H1 (cell line): ENCODE data around the gene KCNQ2. TPM values are rescaled to one million over a fixed set of nuclear protein-coding genes. Genes with fewer than 3 reads are reported as not detected.
A peak's percentile ranks its signal among the peaks of the same experiment; 100 is the strongest.

Source experiments
- CTCF ChIA-PET: fragments of 300-600 bp; sonication (Branson Sonifier 250); formaldehyde crosslinking; loops from one replicate; lab custom pipeline; 2021; ENCODE audit not compliant: partially characterized antibody; lab: Charles Lee
- POLR2A ChIA-PET: fragments of 300-600 bp; sonication (Branson Sonifier 250); formaldehyde crosslinking; loops from one replicate; lab custom pipeline; 2021; ENCODE audit warnings: inconsistent platforms; ENCODE audit not compliant: partially characterized antibody; lab: Charles Lee
- DNase-seq, 2 experiments: peaks; one replicate each; pipeline versions ENCODE4 v3.0.0 to v3.0.0-alpha.2; 2010 to 2022; ENCODE audit warnings: low spot score in 2 of 2, low read depth in 1 of 2, mixed read lengths in 1 of 2
- FAIRE-seq: peaks from 2 replicates; lab custom pipeline; 2011; peaks lifted over from hg19 to GRCh38; lab: Jason Lieb, UNC
- H2AFZ ChIP-seq: 2 replicates; pipeline ENCODE4 v1.8.1; 2012; ENCODE audit warnings: low read length, inconsistent platforms
- H2AK5ac ChIP-seq: 2 replicates; pipeline ENCODE4 v1.6.1; 2013; ENCODE audit warnings: low read depth, low read length
- H2BK120ac ChIP-seq: replicated peaks from 2 replicates; pipeline ENCODE3; 2013; ENCODE audit warnings: low read depth, low read length, inconsistent platforms
- H2BK12ac ChIP-seq: 2 replicates; pipeline ENCODE4 v1.6.1; 2013; ENCODE audit warnings: low read depth, low read length
- H2BK15ac ChIP-seq: 2 replicates; pipeline ENCODE4 v1.6.1; 2013; ENCODE audit warnings: low read length
- H2BK20ac ChIP-seq: 2 replicates; pipeline ENCODE4 v1.6.1; 2013; ENCODE audit warnings: low read length
- H2BK5ac ChIP-seq: 2 replicates; pipeline ENCODE4 v1.6.1; 2013; ENCODE audit warnings: low read depth, low read length
- H3K14ac ChIP-seq: 2 replicates; pipeline ENCODE4 v1.6.1; 2013; ENCODE audit warnings: inconsistent platforms; ENCODE audit not compliant: insufficient read length
- H3K18ac ChIP-seq: 2 replicates; pipeline ENCODE4 v1.6.1; 2013; ENCODE audit warnings: low read length; ENCODE audit errors: extremely low read depth
- H3K23ac ChIP-seq: 2 replicates; pipeline ENCODE4 v1.6.1; 2013; ENCODE audit warnings: inconsistent platforms; ENCODE audit not compliant: insufficient read length
- H3K23me2 ChIP-seq: 2 replicates; pipeline ENCODE4 v1.6.1; 2013; ENCODE audit warnings: low read depth, low read length
- H3K27ac ChIP-seq: 2 replicates; pipeline ENCODE4 v1.6.1; 2011; ENCODE audit warnings: low read depth, low read length, inconsistent platforms
- H3K27me3 ChIP-seq, 4 experiments: replicated peaks in 1 of 4; 1 replicate in 1 of 4; 2 replicates in 3 of 4; pipeline versions ENCODE4 v1.6.1 to v1.8.1; 2011 to 2013; ENCODE audit warnings: low read length in 3 of 4, mild to moderate bottlenecking in 3 of 4, inconsistent platforms in 2 of 4, mixed read lengths in 2 of 4, moderate library complexity in 1 of 4; ENCODE audit not compliant: control insufficient read depth in 3 of 4, insufficient read depth in 3 of 4; ENCODE audit errors: extremely low read depth in 1 of 4
- H3K36me3 ChIP-seq, 4 experiments: 2 replicates each; pipeline versions ENCODE4 v1.6.1 to v1.8.1; 2011 to 2013; ENCODE audit warnings: mild to moderate bottlenecking in 4 of 4, low read length in 3 of 4, moderate library complexity in 2 of 4, control low read depth in 1 of 4, inconsistent platforms in 1 of 4; ENCODE audit not compliant: insufficient read depth in 4 of 4, control insufficient read depth in 2 of 4
- H3K4ac ChIP-seq: replicated peaks from 2 replicates; pipeline ENCODE3; 2013; ENCODE audit warnings: low read length, low read depth, mixed read lengths, inconsistent platforms; ENCODE audit not compliant: insufficient read length
- H3K4me1 ChIP-seq, 4 experiments: replicated peaks in 1 of 4; 1 replicate in 1 of 4; 2 replicates in 3 of 4; pipeline versions ENCODE4 v1.6.1 to v1.8.1; 2011 to 2013; ENCODE audit warnings: low read length in 3 of 4, inconsistent platforms in 2 of 4, mixed read lengths in 1 of 4; ENCODE audit not compliant: insufficient read depth in 4 of 4, control insufficient read depth in 3 of 4
- H3K4me2 ChIP-seq, 2 experiments: 2 replicates each; pipeline versions ENCODE4 v1.6.1 to v1.8.1; 2011 to 2013; ENCODE audit warnings: low read depth in 2 of 2, low read length in 2 of 2, control low read depth in 1 of 2, inconsistent platforms in 1 of 2, mild to moderate bottlenecking in 1 of 2; ENCODE audit not compliant: insufficient read depth in 1 of 2
- H3K4me3 ChIP-seq, 4 experiments: fragments of 200-600, 300-600 bp in 1 of 4; sonication (generic), shearing (Covaris generic), sonication (Bioruptor Twin) in 1 of 4; 2 replicates each; pipeline versions ENCODE4 v1.5.1 to v1.8.1; 2011 to 2016; ENCODE audit warnings: low read length in 4 of 4, low read depth in 3 of 4, control low read depth in 2 of 4, inconsistent platforms in 2 of 4, mild to moderate bottlenecking in 2 of 4, mixed read lengths in 1 of 4, moderate library complexity in 1 of 4; ENCODE audit not compliant: insufficient read depth in 2 of 4; ENCODE audit errors: extremely low read depth in 1 of 4
- H3K56ac ChIP-seq: replicated peaks from 2 replicates; pipeline ENCODE3; 2013; ENCODE audit warnings: low read depth, mild to moderate bottlenecking, mixed read lengths, low read length, inconsistent platforms; ENCODE audit not compliant: insufficient read length
- H3K79me1 ChIP-seq: 2 replicates; pipeline ENCODE4 v1.6.1; 2013; ENCODE audit warnings: low read depth, low read length, control low read depth
- H3K79me2 ChIP-seq, 2 experiments: 2 replicates each; pipeline versions ENCODE4 v1.6.1 to v1.8.1; 2012 to 2013; ENCODE audit warnings: low read length in 2 of 2, mild to moderate bottlenecking in 2 of 2, inconsistent platforms in 1 of 2; ENCODE audit not compliant: insufficient read depth in 2 of 2, control insufficient read depth in 1 of 2
- H3K9ac ChIP-seq, 4 experiments: replicated peaks in 1 of 4; 1 replicate in 1 of 4; 2 replicates in 3 of 4; pipeline versions ENCODE4 v1.6.1 to v1.8.1; 2011 to 2013; ENCODE audit warnings: low read depth in 3 of 4, low read length in 3 of 4, control low read depth in 2 of 4, mild to moderate bottlenecking in 2 of 4, moderate library complexity in 2 of 4, inconsistent platforms in 1 of 4; ENCODE audit errors: extremely low read depth in 1 of 4
- H3K9me3 ChIP-seq, 2 experiments: 2 replicates each; pipeline versions ENCODE4 v1.6.1 to v1.8.1; 2012 to 2013; ENCODE audit warnings: mild to moderate bottlenecking in 2 of 2, moderate library complexity in 2 of 2, control low read depth in 1 of 2, inconsistent platforms in 1 of 2, low read depth in 1 of 2, low read length in 1 of 2, mixed read lengths in 1 of 2; ENCODE audit not compliant: insufficient read depth in 2 of 2
- H4K20me1 ChIP-seq, 2 experiments: replicated peaks in 1 of 2; 2 replicates each; pipeline versions ENCODE3 to v1.8.1; 2011 to 2013; ENCODE audit warnings: inconsistent platforms in 2 of 2, low read length in 2 of 2, mild to moderate bottlenecking in 1 of 2; ENCODE audit not compliant: insufficient read depth in 2 of 2, control insufficient read depth in 1 of 2
- H4K5ac ChIP-seq: 2 replicates; pipeline ENCODE4 v1.6.1; 2013; ENCODE audit warnings: low read length, low read depth, mixed read lengths, inconsistent platforms; ENCODE audit not compliant: insufficient read length
- H4K8ac ChIP-seq: 2 replicates; pipeline ENCODE4 v1.8.0; 2013; ENCODE audit warnings: mild to moderate bottlenecking, moderate library complexity, low read length, inconsistent platforms; ENCODE audit not compliant: insufficient read depth; ENCODE audit errors: extremely low read depth
- H4K91ac ChIP-seq: replicated peaks from 2 replicates; pipeline ENCODE3; 2013; ENCODE audit warnings: low read length, mixed read lengths, inconsistent platforms; ENCODE audit not compliant: insufficient read length
- BACH1 ChIP-seq: IDR thresholded peaks from 2 replicates; pipeline ENCODE4 v1.6.1; 2012; ENCODE audit warnings: low read length, improper control_type of control experiment
- CBX5 ChIP-seq: fragments of 300-800, 300-1000 bp; sonication (generic); IDR thresholded peaks from 2 replicates; pipeline ENCODE4 v1.7.1; 2016; ENCODE audit warnings: antibody characterized with exemption, low read length, low read depth
- CREB1 ChIP-seq: IDR thresholded peaks from 2 replicates; pipeline ENCODE4 v1.6.1; 2012; ENCODE audit warnings: inconsistent platforms
- JUND ChIP-seq: IDR thresholded peaks from 2 replicates; pipeline ENCODE4 v1.6.1; 2011; ENCODE audit warnings: mild to moderate bottlenecking, improper control_type of control experiment, low read length
- PHF8 ChIP-seq: fragments of 200-600 bp; sonication (generic); conservative IDR thresholded peaks from 2 replicates; pipeline ENCODE4 v1.7.1; 2012; ENCODE audit warnings: low read depth, mild to moderate bottlenecking, inconsistent platforms, low read length, moderate library complexity
- POLR2A ChIP-seq, 2 experiments: IDR thresholded peaks; 1 replicate in 1 of 2; 2 replicates in 1 of 2; pipeline ENCODE4 v1.6.1; 2011; ENCODE audit warnings: low read depth in 2 of 2, low read length in 2 of 2, mild to moderate bottlenecking in 2 of 2; ENCODE audit errors: control extremely low read depth in 1 of 2
- RBBP5 ChIP-seq: IDR thresholded peaks from 2 replicates; pipeline ENCODE4 v1.7.1; 2012; ENCODE audit warnings: low read depth, mild to moderate bottlenecking, inconsistent platforms, low read length, moderate library complexity, borderline replicate concordance
- SP2 ChIP-seq: IDR thresholded peaks from 2 replicates; pipeline ENCODE4 v1.6.1; 2012; ENCODE audit warnings: mild to moderate bottlenecking, low read length, inconsistent platforms
- SUZ12 ChIP-seq: fragments of 200-600 bp; sonication (generic); IDR thresholded peaks from 2 replicates; pipeline ENCODE4 v1.6.1; 2012; ENCODE audit warnings: mild to moderate bottlenecking, inconsistent platforms, low read length, moderate library complexity, mixed read lengths
- TCF12 ChIP-seq: IDR thresholded peaks from 2 replicates; pipeline ENCODE4 v1.6.1; 2011; ENCODE audit warnings: low read depth, mild to moderate bottlenecking, low read length
- WGBS, 2 experiments: shearing (Covaris generic) in 1 of 2; methylation state at CpG; one replicate each; pipeline versions ENCODE4 v1.1.6 to v1.1.7; 2013 to 2015; ENCODE audit warnings: low lambda C conversion rate in 2 of 2, mixed read lengths in 2 of 2, inconsistent platforms in 1 of 2, low coverage in 1 of 2, missing lambda C conversion rate in 1 of 2; ENCODE audit not compliant: insufficient replicate concordance in 2 of 2, insufficient coverage in 1 of 2, insufficient read length in 1 of 2; ENCODE audit errors: extremely low coverage in 1 of 2, missing lambda C conversion rate in 1 of 2; 5-methylcytosine and 5-hydroxymethylcytosine counted together
- polyA plus RNA-seq, 7 experiments: library from polyadenylated mRNA; depleted of rRNA in 3 of 7; stranded (reverse) in 5 of 7; unstranded in 2 of 7; fragments of >200 nt in 5 of 7; fragments of 200-250 nt in 2 of 7; gene quantifications; 1 replicate in 5 of 7; 2 replicates in 1 of 7; 4 replicates in 1 of 7; pipeline versions ENCODE4 v1.2.1 to v1.2.3, GENCODE V29; 2011 to 2013; ENCODE audit warnings: missing spikeins in 2 of 7, mixed read lengths in 2 of 7
- total RNA-seq: library from RNA; stranded (reverse); fragmentation: NEBNext Ultra II Directional; extraction: Animal tissue kit (Norgen Biotek cat#: 25700); gene quantifications from 2 replicates; pipeline ENCODE4 v1.2.1, GENCODE V29; 2021
- TF ChIP-seq, protein P1 (sequence below): IDR thresholded peaks from 2 replicates; pipeline ENCODE4 v1.6.1; 2012; ENCODE audit warnings: low read length, inconsistent platforms

Gene KCNQ2
- total and polyA plus RNA-seq, 2 of the 8 experiments (the other 6 are each of a cell fraction or from before 2014, with no cell fraction given): 82.6 to 243 TPM

GRCh38 chr20:63500151-63500901, 27.9 kb upstream of the KCNQ2 start:
- Histone ChIP-seq H3K4me2 (peak overlapping the region in 1 of 2 experiments; percentile 60; a peak in 1 of 4 replicates), H2BK12ac (no peak overlapping the region), H3K4me3 (no peak overlapping the region), H3K9ac (no peak overlapping the region), H3K23ac (no peak overlapping the region), H3K79me1 (no peaks in the 10 kb centered on the region), H4K8ac (no peak overlapping the region), H3K14ac (no peak overlapping the region), H3K4ac (no peak overlapping the region), H2BK20ac (no peak overlapping the region), H3K9me3 (no peaks in the 10 kb centered on the region; a peak in 1 of 4 replicates), H3K27me3 (peaks cover 11 to 42% (median 35%) of the 10 kb centered on the region in 4 experiments), H2AFZ (no peak overlapping the region), H3K56ac (no peak overlapping the region), H4K20me1 (peaks cover 0 to 4% of the 10 kb centered on the region in 2 experiments), H2BK15ac (peak overlapping the region; percentile 61; the same call in 1 of the 2 replicates), H3K23me2 (peaks cover 3% of the 10 kb centered on the region; the same call in 1 of the 2 replicates), H2BK5ac (no peak overlapping the region), H3K4me1 (peaks cover 0 to 32% (median 21%) of the 10 kb centered on the region in 4 experiments; a peak in 6 of 7 replicates), H3K36me3 (no peaks in the 10 kb centered on the region), H4K91ac (no peak overlapping the region), H2AK5ac (no peak overlapping the region), H2BK120ac (no peak overlapping the region), H3K79me2 (no peaks in the 10 kb centered on the region), H3K27ac (no peak overlapping the region), H3K18ac (no peak overlapping the region), H4K5ac (no peak overlapping the region)
- peak in 1 of 2 experiments; percentile 47 for DNase-seq
- FAIRE-seq: no peak
- 91% methylated on average over 22 of the region's 24 CpGs; no CpG with 5 or more reads in 1 of the 2 experiments for WGBS, 2 experiments
- ChIA-PET CTCF (no interaction called here), POLR2A (interaction anchor here (1.1 kb wide), 1 partner anchor 21 kb away, joined by 5 read pairs; the partner anchor contains the start of gene PPDPF)
- TF ChIP-seq, protein P1, sequence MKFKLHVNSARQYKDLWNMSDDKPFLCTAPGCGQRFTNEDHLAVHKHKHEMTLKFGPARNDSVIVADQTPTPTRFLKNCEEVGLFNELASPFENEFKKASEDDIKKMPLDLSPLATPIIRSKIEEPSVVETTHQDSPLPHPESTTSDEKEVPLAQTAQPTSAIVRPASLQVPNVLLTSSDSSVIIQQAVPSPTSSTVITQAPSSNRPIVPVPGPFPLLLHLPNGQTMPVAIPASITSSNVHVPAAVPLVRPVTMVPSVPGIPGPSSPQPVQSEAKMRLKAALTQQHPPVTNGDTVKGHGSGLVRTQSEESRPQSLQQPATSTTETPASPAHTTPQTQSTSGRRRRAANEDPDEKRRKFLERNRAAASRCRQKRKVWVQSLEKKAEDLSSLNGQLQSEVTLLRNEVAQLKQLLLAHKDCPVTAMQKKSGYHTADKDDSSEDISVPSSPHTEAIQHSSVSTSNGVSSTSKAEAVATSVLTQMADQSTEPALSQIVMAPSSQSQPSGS: no peak
- TF ChIP-seq BACH1 (no peak), TCF12 (no peak), SP2 (no peak), SUZ12 (no peak), CREB1 (no peak), PHF8 (no peak), RBBP5 (no peak), CBX5 (no peak), JUND (no peak), POLR2A (IDR thresholded peaks at IDR 0.05; ENCODE audit: control extremely low read depth in 1 of 2, low read depth in 2 of 2, low read length in 2 of 2) (no peak)
